ENCODE data around the gene DUS1L.

DNA sequence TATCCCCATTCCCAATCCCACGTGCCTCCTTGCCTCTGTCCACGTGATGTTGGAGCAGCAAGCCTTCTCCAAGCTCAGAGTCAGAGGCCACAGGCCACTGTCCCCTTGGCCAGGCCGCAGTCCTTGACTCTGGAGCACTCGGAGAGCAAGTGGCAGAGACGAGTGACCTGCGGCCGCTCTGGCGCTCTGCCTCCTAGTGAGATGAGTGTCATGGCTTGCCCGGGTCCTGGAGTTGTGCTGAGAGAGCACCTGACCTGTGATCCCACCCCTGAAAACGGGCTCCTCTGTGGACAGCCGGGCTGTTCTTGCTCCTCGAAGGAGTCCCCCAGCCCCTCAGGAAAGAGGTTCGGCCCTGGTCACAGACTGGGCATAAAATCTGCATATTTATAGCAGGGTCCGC is 42.4 kb upstream of the DUS1L start:
- no peak for TF ChIP-seq ARNTL (CRISPR knock-in tag; IDR thresholded peaks at IDR 0.05; ENCODE audit: borderline replicate concordance, low read depth)
- TF ChIP-seq ZNF8 (CRISPR knock-in tag; IDR thresholded peaks at IDR 0.05): no peak
- TF ChIP-seq CREB5 (CRISPR knock-in tag; IDR thresholded peaks at IDR 0.05; ENCODE audit: low read depth): no peak
- TF ChIP-seq PATZ1 (CRISPR knock-in tag; IDR thresholded peaks at IDR 0.05; ENCODE audit: borderline replicate concordance): no peak
- TF ChIP-seq ZFP3 (CRISPR knock-in tag; IDR thresholded peaks at IDR 0.05): no peak
- TF ChIP-seq GLIS3 (CRISPR knock-in tag; IDR thresholded peaks at IDR 0.05): no peak
- TF ChIP-seq OSR1 (CRISPR knock-in tag; IDR thresholded peaks at IDR 0.05): no peak
- no peak for TF ChIP-seq CSDC2 (CRISPR knock-in tag; IDR thresholded peaks at IDR 0.05)
- no peak for TF ChIP-seq ZNF70 (CRISPR knock-in tag; IDR thresholded peaks at IDR 0.05)
